Measurements from ENCODE around the gene SIKE1.
"Not testable (repeated sequence)": the region's sequence is repeated elsewhere in the genome, so short reads cannot be mapped to it uniquely, and the experiment has no call there.

Gene SIKE1

DNA sequence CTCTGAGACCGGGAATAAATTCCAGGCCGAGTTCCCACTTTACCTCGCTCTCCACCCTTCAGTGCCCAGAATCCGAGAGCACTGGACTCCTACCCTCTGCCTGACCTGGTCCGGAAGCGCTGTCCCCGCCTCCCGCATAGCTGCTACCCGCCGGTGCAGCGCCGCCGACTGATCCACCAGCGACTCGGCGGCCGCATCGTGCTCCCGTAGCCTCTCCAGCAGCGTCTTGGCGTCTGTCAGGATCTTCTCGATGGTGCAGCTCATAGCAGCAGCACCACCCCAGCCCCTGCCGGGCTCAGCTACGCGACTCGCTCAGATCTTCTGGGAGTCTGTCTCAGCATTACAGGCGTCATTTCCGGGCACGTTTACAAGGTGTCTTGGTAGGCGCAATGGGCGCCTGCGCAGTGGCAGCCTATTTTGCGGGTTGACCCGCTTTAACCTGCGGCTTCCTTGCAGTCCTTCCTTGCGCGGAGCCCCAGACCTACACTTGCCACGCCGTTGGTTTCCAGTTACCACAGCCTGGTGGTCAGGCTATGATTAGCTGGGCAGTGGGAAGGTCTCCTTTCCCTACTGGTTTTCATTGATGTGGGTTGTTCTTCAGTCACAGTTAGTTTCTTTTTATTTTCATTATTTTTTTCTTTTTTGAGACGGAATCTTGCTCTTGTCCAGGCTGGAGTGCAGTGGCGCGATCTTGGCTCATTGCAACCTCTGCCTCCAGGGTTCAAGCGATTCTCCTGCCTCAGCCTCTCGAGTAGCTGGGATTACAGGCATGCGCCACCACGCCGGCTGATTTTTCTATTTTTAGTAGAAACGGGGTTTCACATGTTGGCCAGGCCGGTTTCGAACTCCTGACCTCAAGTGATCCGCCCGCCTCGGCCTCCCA, at the start of gene SIKE1:
Gene SIKE1 (minus strand): TSS at position 342 of the 883 bp plus-strand sequence. CDS start 78 bp downstream, at position 264.
- peak; percentile 88 for DNase-seq

DNA sequence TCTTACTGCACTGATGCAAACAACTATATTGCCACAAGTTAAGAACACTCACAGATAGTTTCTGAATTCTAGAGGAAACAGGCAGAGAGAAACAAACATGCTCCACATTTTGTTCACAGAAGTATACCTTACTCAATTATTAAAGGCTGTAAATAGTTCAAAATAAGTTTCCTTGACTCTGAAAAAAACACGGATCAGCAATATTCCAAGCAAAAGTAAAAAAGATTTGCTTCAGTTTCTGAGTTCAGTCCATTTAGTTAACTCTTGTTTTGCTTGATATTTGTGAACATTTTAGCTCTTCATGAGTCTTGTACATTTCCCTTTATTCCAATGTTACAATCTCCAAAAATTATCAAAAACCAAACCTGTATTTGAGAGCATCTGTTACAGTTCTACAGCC, 49.6 kb upstream of the SIKE1 start:
- DNase-seq = not testable (repeated sequence)

DNA sequence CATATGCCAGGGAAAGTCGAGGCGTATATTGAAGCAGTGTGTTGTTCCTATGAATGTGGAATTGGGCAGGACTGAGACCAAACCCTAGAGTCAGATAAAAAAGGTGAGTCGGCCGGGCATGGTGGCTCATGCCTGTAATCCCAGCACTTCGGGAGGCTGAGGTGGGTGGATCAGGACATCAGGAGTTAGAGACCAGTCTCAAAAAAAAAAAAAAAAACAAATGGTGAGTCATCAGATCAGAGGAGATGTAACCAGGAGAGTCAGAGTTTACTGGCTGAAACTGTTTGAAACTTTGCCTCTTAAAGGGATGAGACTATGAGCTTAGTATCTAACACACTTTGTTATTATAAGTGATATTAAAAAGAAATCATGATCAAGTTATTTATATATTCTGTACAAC, 47.8 kb upstream of the SIKE1 start:
- no peak for DNase-seq

DNA sequence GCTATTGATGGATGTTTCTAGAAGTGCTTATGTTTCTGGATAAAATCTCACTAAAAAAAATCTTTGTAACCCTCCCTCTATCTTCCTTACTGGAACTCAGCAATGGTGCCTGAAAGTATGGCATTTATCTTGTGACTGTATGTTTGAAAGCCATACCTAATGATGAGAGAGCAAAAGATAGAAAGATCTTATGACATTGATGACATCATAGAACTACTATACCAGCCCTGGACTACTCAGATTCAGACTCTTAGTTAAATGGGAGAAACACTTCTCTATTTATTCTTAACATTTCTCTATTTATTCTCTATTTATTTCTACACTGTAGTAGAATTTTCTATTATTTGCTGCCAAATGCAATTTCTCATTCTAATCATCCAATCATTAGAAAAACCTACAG, 41.5 kb upstream of the SIKE1 start:
- no peak for DNase-seq

DNA sequence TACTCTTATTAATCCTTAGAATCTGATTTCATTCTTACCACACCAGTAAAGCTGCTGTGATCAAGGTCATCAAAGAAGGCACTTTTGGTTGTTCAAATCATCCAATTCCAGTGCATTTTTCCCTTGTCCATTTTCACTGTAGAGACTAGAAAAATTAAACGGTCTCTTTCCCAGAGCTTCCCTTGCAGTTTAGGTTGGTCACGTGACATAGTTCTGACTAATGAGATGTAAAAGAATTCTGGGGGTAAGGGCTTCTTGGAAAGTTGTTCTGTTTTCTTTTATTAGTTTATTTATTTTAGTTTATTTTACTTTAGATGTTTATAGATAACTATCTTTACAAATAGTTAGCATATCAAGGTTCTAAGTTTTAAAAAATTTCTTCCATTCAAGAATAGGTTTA, 39.9 kb upstream of the SIKE1 start:
- no peak for DNase-seq

DNA sequence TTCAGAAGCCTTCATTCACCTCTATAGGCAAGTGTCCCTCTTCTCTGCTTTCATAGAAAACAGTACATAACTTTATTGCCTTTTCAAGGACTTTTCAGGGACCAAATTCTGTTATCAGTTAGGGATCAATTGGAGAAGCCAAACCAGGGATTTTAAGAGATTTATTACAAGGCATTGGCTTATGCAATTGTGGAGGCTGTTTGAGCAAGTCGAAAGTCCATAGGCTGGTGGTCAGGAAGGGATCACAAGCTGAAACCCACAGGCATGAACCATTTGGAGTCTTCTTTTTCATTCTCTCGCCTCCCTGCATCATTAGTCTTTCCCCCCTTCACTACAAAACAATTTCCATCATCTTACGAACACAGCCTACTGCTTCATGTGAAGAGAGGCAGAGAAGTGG, 39.4 kb upstream of the SIKE1 start:
- no peak for DNase-seq

DNA sequence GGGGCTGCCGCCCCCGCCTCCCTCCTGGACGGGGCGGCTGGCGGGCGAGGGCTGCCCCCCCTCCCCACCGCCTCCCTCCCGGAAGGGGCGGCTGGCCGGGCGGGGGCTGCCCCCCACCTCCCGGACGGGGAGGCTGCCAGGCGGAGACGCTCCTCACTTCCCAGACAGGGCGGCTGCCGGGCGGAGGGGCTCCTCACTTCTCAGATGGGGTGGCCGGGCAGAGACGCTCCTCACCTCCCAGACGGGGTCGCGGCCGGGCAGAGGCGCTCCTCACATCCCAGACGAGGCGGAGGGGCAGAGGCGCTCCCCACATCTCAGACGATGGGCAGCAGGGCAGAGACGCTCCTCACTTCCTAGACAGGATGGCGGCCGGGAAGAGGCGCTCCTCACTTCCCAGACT, 24.0 kb upstream of the SIKE1 start:
- DNase-seq = not testable (repeated sequence)

DNA sequence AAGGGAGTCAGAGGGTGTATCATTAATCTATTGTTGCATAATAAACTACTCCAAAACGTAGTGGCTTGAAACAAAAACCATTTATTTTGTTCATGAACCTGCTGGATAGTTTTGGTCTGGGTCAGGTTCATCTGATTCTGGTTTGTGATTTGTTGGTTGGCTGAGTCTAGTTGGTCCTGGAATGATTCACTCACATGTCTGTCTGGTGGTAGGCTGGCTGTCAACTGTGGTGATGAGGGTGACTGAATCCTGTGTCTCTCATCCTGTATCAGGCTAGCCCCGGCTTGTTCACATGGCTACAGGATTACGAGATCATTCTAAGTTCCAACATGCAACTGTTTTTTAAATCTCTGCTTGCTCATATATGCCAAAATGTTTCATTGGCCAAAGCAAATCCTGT, 22.5 kb upstream of the SIKE1 start:
- no peak for DNase-seq

DNA sequence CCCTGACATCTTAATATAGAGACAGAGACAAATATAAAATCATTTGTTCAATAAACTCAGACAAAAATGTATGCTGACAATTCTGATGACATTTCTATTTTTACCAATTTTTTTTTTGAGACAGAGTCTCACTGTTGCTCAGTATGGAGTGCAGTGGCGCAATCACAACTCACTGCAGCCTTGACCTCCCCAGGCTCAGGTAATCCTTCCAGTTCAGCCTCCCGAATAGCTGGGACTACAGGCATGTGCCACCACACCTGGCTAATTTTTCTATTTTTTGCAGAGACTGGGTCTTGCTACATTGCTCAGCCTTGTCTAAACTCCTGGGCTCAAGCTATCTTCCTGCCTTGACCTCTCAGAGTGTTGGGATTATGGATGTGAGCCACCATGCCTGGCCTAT, 13.6 kb upstream of the SIKE1 start:
- no peak for DNase-seq

DNA sequence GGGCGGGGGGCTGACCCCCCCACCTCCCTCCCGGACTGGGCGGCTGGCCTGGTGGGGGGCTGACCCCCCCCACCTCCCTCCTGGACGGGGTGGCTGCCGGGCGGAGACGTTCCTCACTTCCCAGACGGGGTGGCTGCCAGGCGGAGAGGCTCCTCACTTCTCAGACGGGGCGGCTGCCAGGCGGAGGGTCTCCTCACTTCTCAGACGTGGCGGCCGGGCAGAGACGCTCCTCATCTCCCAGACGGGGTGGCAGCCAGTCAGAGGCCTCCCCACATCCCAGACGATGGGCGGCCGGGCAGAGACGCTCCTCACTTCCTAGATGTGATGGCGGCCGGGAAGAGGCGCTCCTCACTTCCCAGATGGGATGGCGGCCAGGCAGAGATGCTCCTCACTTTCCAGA, 10.1 kb upstream of the SIKE1 start:
- not testable (repeated sequence) for DNase-seq

DNA sequence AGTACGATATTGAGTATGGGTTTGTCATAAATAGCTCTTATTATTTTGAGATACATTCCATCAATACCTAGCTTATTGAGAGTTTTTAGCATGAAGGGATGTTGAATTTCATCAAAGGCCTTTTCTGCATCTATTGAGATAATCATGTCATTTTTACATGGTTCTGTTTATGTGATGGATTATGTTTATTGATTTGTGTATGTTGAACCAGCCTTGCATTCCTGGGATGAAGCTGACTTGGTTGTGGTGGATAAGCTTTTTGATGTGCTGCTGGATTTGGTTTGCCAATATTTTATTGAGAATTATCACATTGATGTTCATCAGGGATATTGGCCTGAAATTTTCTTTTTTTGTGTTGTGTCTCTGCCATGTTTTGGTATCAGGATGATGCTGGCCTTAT, 6.0 kb upstream of the SIKE1 start:
- not testable (repeated sequence) for DNase-seq

DNA sequence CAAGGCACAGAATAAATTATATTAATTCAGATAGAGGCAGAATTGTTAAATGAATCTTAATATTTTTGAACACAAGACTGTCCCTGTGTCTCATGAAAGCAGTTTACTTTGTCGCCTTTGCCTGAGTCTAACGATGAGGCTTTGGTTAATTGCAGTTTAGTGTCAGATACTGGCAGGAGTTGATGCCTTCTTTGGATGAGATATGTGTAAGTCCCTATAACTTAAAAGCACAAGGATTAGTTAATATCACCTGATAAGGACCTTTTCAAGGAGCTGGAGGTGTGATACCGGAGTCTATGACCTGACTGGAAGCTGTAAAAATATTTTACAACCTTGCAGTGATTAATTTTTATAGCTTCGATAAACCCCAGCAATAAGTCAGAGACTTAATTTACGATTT, 2.0 kb upstream of the SIKE1 start:
- no peak for DNase-seq

DNA sequence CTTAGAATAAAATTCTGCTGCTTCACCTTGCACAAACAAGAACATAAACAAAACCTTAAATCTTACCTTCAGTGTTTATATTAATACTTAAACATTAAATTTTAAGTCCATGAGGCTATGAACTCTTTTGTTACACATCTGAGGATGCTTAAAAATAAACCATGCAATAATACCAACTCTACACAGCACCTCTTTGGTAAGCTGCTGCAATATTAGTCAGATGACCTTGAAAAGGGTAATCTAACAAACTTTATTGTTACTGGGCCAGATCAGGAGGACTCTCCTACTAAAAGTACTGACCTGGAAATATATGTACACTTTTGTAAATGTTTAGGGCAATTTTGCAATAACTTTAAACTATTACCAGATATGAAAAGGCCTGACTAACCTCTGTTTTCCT, 763 bp downstream of the SIKE1 start:
- no peak for DNase-seq

DNA sequence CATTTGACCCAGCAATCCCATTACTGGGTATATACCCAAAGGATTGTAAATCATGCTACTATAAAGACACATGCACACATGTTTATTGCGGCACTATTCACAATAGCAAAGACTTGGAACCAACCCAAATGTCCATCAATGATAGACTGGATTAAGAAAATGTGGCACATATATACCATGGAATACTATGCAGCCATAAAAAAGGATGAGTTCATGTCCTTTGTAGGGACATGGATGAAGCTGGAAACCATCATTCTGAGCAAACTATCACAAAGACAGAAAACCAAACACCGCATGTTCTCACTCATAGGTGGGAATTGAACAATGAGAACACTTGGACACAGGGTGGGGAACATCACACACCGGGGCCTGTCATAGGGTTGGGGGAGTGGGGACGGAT, 3.8 kb downstream of the SIKE1 start:
- not testable (repeated sequence) for DNase-seq

DNA sequence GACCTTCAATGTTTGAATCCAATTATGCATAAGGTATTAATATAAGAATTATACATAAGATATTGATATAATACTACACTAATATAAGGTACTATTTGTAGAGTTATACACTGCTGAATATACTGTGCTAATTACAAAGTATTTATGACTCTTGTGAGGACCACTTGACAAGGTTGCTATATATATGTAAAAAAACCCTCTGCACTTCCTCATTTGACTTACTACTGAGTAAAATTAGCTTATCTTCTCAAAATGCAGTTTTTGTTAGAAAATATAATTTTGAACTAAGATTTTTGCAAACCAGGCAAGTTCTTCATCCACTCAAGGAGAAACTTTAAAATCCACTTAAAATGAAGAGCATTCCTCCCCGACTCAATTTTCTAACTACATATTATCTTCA, 8.5 kb downstream of the SIKE1 start:
- no peak for DNase-seq

DNA sequence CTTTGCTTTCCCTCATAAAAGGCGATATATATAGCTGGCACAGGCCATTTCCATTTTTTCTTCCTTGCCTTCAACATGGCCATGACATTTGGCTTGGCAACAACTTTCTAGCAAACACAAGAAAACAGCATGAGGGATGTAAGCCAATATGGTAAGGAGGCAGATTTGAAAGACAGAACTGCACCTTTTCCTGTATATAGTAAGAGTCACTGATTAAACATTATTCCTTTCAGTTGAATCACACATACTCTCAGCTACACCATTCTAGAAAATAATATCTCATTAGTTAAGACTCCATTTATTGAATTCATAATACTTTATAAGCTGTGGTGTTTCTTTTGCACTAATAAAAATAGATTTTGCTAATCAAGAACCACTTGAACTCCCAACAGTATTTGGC, 9.5 kb downstream of the SIKE1 start:
- DNase-seq = no peak

DNA sequence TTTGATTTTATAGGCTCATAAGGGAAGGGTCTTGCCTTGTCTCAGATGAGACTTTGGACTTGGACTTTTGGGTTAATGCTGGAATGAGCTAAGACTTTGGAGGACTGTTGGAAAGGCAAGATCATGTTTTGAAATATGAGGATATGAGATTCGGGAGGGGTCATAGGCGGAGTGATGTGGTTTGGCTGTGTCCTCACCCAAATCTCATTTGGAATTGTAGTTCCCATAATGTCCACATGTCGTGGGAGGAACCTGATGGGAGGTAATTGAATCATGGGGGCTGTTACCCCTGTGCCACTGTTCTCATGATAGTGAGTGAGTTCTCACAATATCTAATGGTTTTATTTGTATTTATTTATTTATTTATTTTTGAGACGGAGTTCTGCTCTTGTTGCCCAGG, 15.8 kb downstream of the SIKE1 start:
- no peak for DNase-seq

DNA sequence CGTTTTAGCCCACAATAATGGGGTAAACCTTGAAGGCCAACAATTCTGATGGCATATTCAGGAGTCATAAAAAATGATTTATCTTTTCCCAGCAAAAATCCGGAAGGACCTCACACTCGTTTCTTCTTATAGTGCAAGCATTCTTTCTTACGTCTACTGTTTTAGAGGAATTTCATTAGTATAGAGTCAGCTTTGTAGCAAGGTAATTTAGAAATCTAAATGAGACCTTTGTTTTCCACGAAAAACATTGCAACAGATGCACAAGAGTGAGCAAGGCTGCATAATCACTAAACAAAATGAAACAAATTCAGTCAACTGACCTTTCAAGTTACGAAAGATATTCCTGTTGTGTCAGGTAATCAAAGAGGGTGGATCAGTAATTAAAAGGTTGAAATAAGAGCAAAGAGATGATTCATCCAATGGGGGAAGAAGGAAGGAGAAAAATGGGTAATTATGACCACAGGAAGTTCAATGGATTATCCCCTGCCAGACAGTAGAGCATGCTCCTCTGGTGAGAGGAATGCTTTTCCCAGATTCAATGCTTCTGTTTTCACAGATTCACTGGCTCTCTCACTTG, 22.1 kb downstream of the SIKE1 start:
- DNase-seq = no peak

DNA sequence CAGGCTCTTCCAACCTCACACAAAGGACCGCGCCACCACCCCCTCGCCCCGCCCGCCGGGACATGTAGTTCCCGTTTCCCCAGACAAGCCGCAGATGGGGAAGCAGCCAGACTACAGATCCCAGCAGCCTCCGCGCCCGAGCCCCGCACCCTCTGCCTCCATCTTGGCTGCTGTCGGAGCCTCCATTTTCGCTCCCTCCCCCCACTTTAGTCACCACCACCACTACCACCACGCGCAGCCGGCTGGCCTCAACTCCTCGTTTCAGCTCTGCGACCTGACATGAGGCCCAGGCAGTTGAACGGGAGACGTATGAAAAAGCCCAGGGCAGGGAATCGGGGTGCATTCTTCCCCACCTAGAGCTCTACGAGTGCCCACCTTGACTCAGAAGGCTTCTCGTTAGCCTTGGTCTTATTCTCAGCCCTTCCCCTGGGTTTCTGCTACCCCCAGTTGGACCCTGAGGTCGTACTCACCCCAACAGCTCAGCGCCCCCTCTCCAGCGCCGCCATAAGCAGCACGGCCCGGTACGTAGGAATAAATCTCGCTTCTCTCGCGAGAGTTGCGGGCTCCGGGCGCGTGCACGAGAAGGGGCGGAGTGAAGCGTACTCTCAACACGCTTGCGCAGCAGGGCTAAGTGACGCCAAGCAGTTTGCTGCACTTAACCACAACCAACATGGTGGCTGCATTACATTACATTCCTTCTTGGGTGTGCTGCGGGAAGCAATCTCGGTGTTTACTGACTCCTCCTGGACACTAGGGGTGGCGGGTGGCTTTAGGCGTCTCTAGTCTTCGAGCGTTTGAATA, 22.8 kb downstream of the SIKE1 start, which contains the start of gene CSDE1:
Gene CSDE1 (minus strand): TSS at position 530 of the 801 bp plus-strand sequence. CDS start 18,094 bp downstream, outside the sequence.
- DNase-seq = peak; percentile 92

DNA sequence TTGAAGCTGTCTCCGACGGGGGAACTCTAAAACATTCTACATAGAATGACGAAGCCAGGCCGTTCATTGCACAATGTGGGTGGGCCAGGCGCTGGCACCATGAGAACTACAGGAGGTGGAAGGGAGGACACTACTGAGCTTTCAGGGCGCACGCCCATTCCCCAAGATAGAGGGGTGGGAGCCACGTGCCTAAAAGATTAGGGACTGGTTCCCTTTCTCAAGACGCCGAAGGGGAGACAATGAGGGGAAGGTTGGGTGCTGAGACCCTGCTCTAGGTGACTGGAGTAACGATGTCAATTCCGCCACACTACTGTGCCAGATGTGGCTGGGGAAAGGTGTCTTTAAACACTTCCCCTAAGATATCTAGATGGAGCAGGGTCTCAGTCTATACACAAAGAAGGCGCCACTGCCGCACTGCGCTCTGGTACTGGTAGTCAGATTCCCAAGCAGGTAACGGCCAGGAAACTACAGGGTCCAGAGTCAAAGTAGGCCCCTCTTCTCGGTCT, 23.5 kb downstream of the SIKE1 start:
- peak; percentile 7 for DNase-seq

DNA sequence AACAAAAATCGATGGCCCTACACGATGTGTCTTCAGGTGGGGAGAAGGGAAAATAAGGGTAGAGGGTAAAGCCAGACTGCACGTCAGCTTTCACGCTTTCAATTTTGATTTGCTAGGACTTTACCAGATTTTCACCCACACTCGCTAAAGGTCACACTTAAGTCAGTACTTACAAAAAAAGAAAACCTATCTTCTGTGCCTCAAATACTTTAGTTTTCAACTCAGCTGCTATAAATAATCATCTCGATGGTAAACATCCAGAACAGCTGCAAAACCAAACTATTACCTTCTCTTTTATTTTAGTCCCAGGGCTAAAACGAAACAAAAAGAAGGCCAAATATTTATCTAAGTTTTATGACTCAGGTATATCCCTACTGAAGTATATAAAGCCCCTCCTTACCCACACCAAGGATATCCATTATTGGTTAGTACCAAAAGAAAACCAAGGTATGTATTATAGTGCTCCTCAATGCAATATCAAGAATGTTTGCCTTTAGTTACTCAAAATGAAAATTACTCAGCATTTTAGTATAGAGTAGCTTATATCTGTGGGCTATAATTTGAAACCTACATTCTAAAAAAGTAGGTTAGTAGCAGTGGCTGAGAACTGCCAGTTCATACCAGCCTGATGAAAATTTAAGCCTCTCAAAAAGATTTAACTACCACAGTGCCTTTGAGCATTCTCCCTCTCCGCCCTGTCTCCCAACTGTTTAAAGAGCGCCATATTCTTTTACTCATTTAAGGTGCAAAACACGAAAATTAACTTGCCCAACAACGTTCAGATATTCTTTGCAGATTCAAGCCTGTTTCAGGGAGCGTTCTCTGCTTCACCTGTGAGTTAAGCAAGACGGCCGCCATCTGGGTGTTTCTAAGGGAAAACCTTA, 24.2 kb downstream of the SIKE1 start:
- no peak for DNase-seq
